ENCODE measurements around the gene SCGN.

Gene SCGN, protein sequence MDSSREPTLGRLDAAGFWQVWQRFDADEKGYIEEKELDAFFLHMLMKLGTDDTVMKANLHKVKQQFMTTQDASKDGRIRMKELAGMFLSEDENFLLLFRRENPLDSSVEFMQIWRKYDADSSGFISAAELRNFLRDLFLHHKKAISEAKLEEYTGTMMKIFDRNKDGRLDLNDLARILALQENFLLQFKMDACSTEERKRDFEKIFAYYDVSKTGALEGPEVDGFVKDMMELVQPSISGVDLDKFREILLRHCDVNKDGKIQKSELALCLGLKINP

GRCh38 chr6:25652007-25652515 is at the start of gene SCGN:
SCGN (plus strand) TSS chr6:25652215; CDS start chr6:25652404, 189 bp downstream.
- peak; percentile 63 for DNase-seq

- no peak for DNase-seq
These were observed 49.4 kb upstream of the SCGN start for GRCh38 chr6:25602674-25602982.

GRCh38 chr6:25603251-25603650 is 48.8 kb upstream of the SCGN start:
- no peak for DNase-seq

- no peak for DNase-seq
These were observed 45.9 kb upstream of the SCGN start for GRCh38 chr6:25606151-25606550.

DNA sequence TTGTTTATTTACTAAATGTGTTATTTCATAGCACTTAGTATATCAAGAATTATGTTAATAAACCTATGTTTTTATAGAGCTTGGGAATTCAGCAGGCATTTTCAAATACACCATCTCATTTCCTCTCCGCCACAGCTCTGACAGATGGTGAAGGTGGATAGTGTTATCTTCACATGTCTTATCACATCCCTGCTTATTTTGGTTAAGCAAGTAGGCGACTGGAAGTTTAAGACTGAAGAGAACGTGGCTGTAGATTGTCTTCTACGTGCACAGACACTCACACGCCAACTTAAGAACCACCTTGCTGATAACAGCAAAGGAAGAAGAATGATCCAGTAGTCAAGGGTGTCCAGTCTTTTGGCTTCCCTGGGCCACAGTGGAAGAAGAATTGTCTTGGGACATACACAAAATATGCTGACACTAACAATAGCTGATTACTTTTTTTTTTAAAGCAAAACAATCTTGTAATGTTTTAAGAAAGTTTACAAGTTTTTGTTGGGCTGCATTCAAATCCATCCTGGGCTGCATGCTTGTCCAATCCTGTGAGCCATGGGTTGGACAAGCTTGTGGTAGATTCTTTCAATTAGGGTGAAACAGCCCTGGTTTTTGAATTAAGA is 43.3 kb upstream of the SCGN start:
- no peak for DNase-seq

GRCh38 chr6:25612666-25613065 is 39.3 kb upstream of the SCGN start:
- DNase-seq = no peak

GRCh38 chr6:25613415-25613814 is 38.6 kb upstream of the SCGN start:
- no peak for DNase-seq

DNA sequence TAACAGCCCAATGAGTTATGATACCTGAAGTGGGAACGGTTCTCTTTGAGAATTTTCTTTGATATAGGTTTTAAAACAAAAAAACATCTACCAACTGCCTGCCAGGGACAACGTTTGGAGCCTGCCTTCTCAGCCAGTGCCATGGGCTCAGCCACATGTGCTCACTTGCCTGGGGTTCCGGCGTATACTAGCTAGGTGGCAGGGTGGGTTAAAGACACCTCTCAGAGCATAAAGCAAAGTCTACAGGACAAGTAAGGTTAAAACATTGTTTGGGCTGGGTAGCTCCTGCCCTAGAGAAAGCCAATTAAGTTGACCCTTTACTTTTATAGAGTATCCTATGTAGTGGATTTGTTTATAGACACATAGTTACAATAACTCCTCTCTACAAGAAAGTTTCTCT is 38.0 kb upstream of the SCGN start:
- no peak for DNase-seq

- DNase-seq = no peak
These were observed 36.5 kb upstream of the SCGN start for GRCh38 chr6:25615471-25615870.

DNA sequence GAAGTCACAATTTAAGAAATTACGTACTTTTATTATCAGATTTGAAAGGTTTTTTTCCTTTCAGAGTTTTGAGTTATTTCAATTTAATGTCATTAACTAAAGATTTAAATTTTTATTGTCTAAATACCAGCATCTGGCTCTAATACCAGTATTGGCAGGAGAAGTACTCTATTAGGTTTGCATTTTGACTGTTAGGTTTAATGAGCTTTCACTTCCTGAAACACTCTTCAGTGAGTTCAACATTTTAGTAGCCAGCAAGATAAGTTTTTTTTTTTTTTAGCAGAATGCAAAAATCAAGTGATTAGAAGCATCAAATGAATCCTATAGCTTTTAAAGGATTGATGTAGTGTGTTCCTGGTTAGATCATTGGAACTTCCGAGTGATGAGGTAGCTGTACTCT is 34.0 kb upstream of the SCGN start:
- DNase-seq = no peak

DNA sequence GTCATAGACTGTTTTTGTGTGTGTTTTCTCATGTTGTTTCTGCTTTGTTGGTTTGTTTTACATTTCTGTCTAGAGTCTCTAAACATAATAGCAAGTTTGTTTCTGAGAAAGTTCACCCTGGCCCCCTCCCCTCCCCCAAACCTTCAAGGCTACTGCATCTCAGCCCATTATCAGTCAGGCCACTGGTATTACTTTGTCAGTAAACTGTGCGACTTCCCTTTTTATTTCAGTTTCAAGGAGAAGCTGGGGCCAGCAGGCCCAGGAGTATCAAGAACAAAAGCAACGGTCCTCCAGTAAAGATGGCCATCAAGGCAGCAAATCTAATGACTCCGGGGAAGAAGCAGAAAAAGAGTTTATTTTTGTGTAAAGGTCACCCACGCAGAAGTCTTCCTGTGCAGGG is 32.8 kb upstream of the SCGN start:
- no peak for DNase-seq

GRCh38 chr6:25620391-25620790 is 31.6 kb upstream of the SCGN start:
- no peak for DNase-seq

DNA sequence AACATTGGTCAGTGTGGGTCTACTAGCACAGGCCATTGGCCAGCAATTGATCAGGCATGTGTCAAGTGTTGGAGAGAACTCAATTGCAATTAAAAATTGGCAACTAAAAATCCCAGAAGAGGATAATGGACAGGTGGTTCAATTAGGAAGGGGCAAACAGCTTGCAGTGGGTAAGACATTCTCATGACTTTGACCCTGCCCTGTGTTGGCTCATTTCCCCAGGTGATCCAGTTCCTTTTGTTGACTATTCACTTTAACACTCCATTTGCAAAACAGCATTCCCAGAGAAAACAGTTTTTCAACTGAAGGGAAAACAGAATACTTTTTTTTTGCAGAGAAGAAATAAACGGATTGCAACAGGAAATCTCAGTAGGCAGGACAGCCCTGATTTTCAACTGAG is 28.9 kb upstream of the SCGN start:
- DNase-seq = no peak

GRCh38 chr6:25623879-25624278 is 28.1 kb upstream of the SCGN start:
- no peak for DNase-seq

- DNase-seq = no peak
These were observed 25.0 kb upstream of the SCGN start for GRCh38 chr6:25627001-25627400.

GRCh38 chr6:25628471-25629197 is 23.4 kb upstream of the SCGN start:
- no peak for DNase-seq

GRCh38 chr6:25629198-25629576 is 22.8 kb upstream of the SCGN start:
- no peak for DNase-seq

DNA sequence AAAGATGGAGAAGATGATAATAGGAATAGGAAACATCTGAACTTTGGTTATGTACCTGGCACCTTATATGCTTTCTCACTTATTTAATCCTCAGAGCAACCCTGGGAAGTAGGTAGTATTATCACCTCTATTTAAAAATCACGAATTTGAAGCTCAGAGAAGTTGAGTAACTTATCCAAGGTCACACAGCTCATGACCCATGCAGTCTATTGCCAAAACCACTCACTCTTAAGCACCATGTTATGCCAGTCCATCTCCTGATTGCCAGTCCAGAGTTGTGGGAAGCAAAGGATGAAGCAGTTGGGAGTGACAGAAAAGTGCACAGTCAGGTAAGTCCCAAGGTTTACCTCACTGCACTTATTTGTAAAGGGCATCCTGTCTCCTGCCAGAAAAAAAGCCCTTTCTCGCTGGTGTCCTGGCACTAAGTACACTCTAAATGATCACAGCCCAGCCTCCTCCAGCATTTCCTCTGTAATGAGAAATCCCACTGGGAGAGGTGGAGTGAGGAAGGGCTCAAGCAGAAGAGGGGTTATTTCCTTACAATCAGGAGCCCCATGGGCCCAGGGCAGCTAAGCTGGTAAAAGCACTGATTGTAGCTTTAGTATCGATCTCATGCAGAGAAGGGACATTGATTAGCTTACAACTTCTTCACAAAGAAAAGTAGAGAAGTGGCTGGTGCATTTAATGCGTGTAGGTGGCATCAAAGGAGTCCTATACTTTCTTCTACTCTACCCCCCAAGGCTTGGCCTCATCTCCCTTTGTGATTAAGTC is 21.3 kb upstream of the SCGN start:
- no peak for DNase-seq

- no peak for DNase-seq
These were observed 16.1 kb upstream of the SCGN start for GRCh38 chr6:25635886-25636317.

DNA sequence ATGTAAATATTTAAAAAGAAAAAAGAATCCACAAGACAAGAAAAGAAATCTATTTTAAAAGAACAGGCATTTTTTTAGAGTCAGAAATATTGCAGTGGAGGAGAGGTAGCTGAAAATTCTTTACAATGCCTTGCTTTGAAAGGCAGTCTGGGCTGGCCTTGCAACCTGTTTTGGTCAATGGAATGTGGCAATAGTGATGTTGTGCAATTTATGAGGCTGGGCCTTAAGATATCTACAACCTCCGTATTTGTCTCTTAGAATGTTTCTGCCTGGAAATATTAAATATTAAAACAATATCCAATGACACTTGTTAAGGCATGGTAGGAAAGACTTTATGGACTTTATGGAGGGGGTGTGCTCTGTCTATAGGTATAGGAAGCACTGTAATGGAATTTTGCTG is 14.8 kb upstream of the SCGN start:
- no peak for DNase-seq

GRCh38 chr6:25637960-25638434 is 14.0 kb upstream of the SCGN start:
- DNase-seq = no peak

DNA sequence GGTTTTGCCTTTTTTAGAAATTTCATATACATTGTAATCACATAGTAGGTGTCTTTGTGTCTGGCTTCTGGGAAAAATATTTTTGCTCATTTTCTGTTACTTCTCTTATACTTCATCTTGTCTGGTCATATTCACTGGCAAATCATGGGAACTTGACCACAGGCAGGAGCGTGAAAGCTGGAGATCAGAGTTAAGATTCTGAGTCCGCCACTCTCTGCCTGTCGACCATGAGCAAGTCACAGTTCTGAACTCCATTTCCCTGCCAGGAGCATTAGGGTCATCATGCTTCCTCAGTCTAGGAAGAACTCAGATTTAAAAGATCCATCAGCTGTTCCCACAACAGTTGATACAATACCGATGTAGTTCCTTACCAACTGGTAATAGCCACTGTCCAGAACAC is 12.4 kb upstream of the SCGN start:
- no peak for DNase-seq

GRCh38 chr6:25640446-25640845 is 11.6 kb upstream of the SCGN start:
- no peak for DNase-seq

All from stimulated activated CD4-positive, alpha-beta T cell treated with anti-CD3 and anti-CD28 coated beads, Interleukin-15, amount 100 ng/mL, for 24 hours (primary cell).